ENCODE results near the gene ZBTB8B.
"Not testable (repeated sequence)": the region's sequence is repeated elsewhere in the genome, so short reads cannot be mapped to it uniquely, and the experiment has no call there.

The ZBTB8B gene

DNA sequence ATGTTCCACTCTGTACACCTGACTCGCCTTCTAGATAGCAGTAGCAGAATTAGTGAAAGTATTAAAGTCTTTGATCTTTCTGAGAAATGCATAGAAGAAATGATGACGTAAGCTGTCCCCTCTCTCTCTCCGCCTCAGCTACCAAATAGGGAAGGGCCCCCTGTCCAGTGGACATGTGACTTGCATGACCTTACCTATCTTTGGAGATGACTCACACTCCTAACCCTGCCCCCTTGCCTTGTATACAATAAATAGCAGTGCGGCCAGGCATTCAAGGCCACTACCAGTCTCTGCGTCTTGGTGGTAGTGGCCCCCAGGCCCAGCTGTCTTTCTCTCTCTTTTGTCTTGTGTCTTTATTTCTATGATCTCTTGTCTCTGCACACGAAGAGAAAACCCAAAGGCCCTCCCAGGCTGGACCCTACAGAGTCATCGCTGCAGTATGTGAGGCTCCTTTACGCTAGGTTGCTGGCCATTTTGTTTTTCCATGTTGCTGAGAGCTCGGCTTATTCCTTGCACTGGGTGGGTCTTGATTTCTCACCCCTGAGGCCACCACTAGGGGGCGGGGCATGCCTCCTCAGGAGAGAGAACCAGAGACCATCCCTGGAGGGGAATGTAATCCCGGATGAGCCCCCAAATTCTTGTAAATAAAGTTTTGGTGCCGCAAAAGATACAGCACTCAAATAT lies 16.0 kb upstream of the ZBTB8B start:
- H3K27ac ChIP-seq (ENCODE audit: low read length) = no peak overlapping the region
- H3K4me1 ChIP-seq (ENCODE audit: insufficient read depth, low read length) = peaks cover 23% of the 10 kb centered on the region
- 0 out of 2 replicates have a peak overlapping the region, but pooled peaks have one; percentile 13 for H3K4me3 ChIP-seq (ENCODE audit: low read length)
- no peaks in the 10 kb centered on the region for H3K27me3 ChIP-seq (ENCODE audit: insufficient read depth, low read length)
- H3K36me3 ChIP-seq (ENCODE audit: insufficient read depth, low read depth, low read length) = no peaks in the 10 kb centered on the region
- peaks cover 11% of the 10 kb centered on the region; the same call in 1 of the 2 replicates for H3K9me3 ChIP-seq (ENCODE audit: insufficient read depth, low read depth, low read length)
- H3K9ac ChIP-seq (ENCODE audit: low read depth, low read length) = no peak overlapping the region

DNA sequence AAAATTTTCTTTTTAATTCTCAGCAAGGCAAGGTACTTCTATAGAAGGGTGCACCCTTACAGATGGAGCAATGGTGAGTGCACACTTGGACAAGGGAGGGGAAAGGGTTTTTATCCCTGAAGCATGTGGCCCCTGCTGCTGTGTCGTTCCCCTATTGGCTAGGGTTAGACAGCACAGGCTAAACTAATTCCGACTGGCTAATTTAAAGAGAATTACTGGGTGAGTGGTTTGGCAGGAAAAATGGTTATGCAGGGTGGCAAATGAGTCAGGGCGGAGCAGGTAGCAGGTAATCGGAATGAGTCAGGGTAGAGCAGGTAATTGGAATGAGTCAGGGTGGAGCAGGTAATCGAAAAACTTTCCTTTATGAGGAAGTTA lies 15.4 kb upstream of the ZBTB8B start:
- Histone ChIP-seq H3K9me3 (ENCODE audit: insufficient read depth, low read depth, low read length) (peaks cover 11% of the 10 kb centered on the region; the same call in 1 of the 2 replicates), H3K4me1 (ENCODE audit: insufficient read depth, low read length) (peaks cover 18% of the 10 kb centered on the region)
- not testable (repeated sequence) for H3K4me3 ChIP-seq (ENCODE audit: low read length); H3K27ac ChIP-seq (ENCODE audit: low read length); H3K36me3 ChIP-seq (ENCODE audit: insufficient read depth, low read depth, low read length); H3K9ac ChIP-seq (ENCODE audit: low read depth, low read length); H3K27me3 ChIP-seq (ENCODE audit: insufficient read depth, low read length)

DNA sequence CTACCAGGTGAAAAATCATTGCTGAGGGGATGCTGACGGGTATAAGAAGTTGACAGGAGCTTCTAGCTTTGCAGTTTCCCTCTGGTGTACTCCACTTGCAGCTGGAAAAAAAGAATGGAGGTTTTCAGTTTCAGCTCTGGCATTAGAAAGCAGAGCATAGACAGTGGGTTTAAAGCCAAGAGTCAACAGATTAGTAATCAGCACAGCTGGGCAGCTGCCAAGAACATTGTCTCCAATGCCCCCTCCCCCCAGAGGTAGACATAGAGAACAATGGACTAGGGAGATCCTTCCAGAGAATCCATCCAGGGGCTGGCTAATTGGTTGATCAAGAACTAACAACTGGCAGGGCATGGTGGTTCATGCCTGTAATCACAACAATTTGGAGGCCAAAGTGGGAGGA lies 10.1 kb upstream of the ZBTB8B start:
- Histone ChIP-seq H3K27me3 (ENCODE audit: insufficient read depth, low read length) (no peaks in the 10 kb centered on the region), H3K9ac (ENCODE audit: low read depth, low read length) (no peak overlapping the region), H3K27ac (ENCODE audit: low read length) (no peak overlapping the region), H3K9me3 (ENCODE audit: insufficient read depth, low read depth, low read length) (peaks cover 24% of the 10 kb centered on the region), H3K36me3 (ENCODE audit: insufficient read depth, low read depth, low read length) (no peaks in the 10 kb centered on the region), H3K4me1 (ENCODE audit: insufficient read depth, low read length) (no peaks in the 10 kb centered on the region), H3K4me3 (ENCODE audit: low read length) (no peak overlapping the region)

GRCh38 chr1:32455958-32456357 lies 8.9 kb upstream of the ZBTB8B start:
- Histone ChIP-seq H3K36me3 (ENCODE audit: insufficient read depth, low read depth, low read length) (no peaks in the 10 kb centered on the region), H3K4me3 (ENCODE audit: low read length) (no peak overlapping the region), H3K4me1 (ENCODE audit: insufficient read depth, low read length) (no peaks in the 10 kb centered on the region), H3K9me3 (ENCODE audit: insufficient read depth, low read depth, low read length) (peaks cover 18% of the 10 kb centered on the region), H3K9ac (ENCODE audit: low read depth, low read length) (no peak overlapping the region), H3K27ac (ENCODE audit: low read length) (no peak overlapping the region), H3K27me3 (ENCODE audit: insufficient read depth, low read length) (no peaks in the 10 kb centered on the region)

- H3K36me3 ChIP-seq (ENCODE audit: insufficient read depth, low read depth, low read length); H3K27me3 ChIP-seq (ENCODE audit: insufficient read depth, low read length); H3K4me3 ChIP-seq (ENCODE audit: low read length); H3K4me1 ChIP-seq (ENCODE audit: insufficient read depth, low read length); H3K27ac ChIP-seq (ENCODE audit: low read length); H3K9ac ChIP-seq (ENCODE audit: low read depth, low read length): not testable (repeated sequence)
- H3K9me3 ChIP-seq (ENCODE audit: insufficient read depth, low read depth, low read length) = peaks cover 18% of the 10 kb centered on the region
Measured at GRCh38 chr1:32458798-32459197, 6.1 kb upstream of the ZBTB8B start.

- not testable (repeated sequence) for H3K36me3 ChIP-seq (ENCODE audit: insufficient read depth, low read depth, low read length); H3K9ac ChIP-seq (ENCODE audit: low read depth, low read length); H3K27me3 ChIP-seq (ENCODE audit: insufficient read depth, low read length); H3K4me1 ChIP-seq (ENCODE audit: insufficient read depth, low read length); H3K27ac ChIP-seq (ENCODE audit: low read length); H3K4me3 ChIP-seq (ENCODE audit: low read length)
- peaks cover 18% of the 10 kb centered on the region for H3K9me3 ChIP-seq (ENCODE audit: insufficient read depth, low read depth, low read length)
Measured at GRCh38 chr1:32462977-32463376, 1.9 kb upstream of the ZBTB8B start.

DNA sequence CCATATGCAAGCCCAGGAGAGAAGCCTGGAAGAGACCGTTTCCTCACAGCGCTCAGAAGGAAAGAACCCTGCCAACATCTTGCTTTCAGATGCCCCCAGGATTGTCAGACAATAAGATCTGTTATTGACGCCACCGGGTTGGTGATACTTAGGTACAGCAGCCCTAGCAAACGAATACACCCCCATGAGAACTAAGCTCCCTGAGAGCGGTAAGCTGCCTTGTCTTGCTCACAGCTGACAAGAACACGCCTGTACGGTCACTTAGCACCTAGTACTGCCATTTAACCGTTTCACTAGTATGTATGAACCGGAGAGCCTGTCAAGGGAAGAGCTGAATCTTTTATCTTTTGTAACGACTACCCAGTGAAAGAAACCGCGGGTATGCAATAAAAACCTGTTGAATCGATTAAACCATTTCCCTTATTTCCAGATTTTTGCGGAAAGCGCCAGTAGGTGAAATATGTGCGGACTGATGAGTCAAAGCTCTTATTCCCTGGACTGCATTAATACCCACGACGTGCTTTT lies 619 bp upstream of the ZBTB8B start:
- Histone ChIP-seq H3K4me1 (ENCODE audit: insufficient read depth, low read length) (no peaks in the 10 kb centered on the region), H3K36me3 (ENCODE audit: insufficient read depth, low read depth, low read length) (no peaks in the 10 kb centered on the region), H3K9me3 (ENCODE audit: insufficient read depth, low read depth, low read length) (peaks cover 6% of the 10 kb centered on the region), H3K27me3 (ENCODE audit: insufficient read depth, low read length) (0 out of 2 replicates have a peak, but pooled peaks cover 6% of the 10 kb centered on the region), H3K9ac (ENCODE audit: low read depth, low read length) (peak overlapping the region; percentile 87; the same call in 1 of the 2 replicates), H3K27ac (ENCODE audit: low read length) (no peak overlapping the region), H3K4me3 (ENCODE audit: low read length) (peak overlapping the region; percentile 90)

DNA sequence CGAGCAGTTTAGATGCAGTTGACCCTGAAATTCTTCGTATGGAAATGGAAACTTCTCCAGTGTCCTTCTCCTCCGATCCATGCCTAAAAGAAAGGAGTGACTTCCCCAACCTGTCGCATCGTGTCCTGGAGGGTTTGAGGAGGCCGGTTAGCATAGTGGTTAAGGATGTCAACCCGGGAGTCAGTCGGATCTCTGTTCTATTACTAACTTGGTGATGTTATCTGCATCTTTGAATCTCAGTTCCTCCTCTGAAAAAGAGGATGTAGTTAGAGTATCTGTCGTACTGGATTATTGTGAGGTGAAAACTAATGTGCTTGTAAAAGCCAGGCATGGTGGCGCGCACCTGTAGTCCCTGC lies 684 bp downstream of the ZBTB8B start:
- Histone ChIP-seq H3K9ac (ENCODE audit: low read depth, low read length) (peak overlapping the region; percentile 61; the same call in 1 of the 2 replicates), H3K27ac (ENCODE audit: low read length) (no peak overlapping the region), H3K4me1 (ENCODE audit: insufficient read depth, low read length) (no peaks in the 10 kb centered on the region), H3K9me3 (ENCODE audit: insufficient read depth, low read depth, low read length) (no peaks in the 10 kb centered on the region), H3K27me3 (ENCODE audit: insufficient read depth, low read length) (0 out of 2 replicates have a peak, but pooled peaks cover 6% of the 10 kb centered on the region), H3K4me3 (ENCODE audit: low read length) (peak overlapping the region; percentile 90), H3K36me3 (ENCODE audit: insufficient read depth, low read depth, low read length) (no peaks in the 10 kb centered on the region)

- no peaks in the 10 kb centered on the region for H3K9me3 ChIP-seq (ENCODE audit: insufficient read depth, low read depth, low read length)
- no peak overlapping the region for H3K9ac ChIP-seq (ENCODE audit: low read depth, low read length)
- H3K27ac ChIP-seq (ENCODE audit: low read length) = no peak overlapping the region
- no peaks in the 10 kb centered on the region for H3K4me1 ChIP-seq (ENCODE audit: insufficient read depth, low read length)
- H3K27me3 ChIP-seq (ENCODE audit: insufficient read depth, low read length) = 0 out of 2 replicates have a peak, but pooled peaks cover 6% of the 10 kb centered on the region
- peaks cover 7% of the 10 kb centered on the region for H3K36me3 ChIP-seq (ENCODE audit: insufficient read depth, low read depth, low read length)
- no peak overlapping the region for H3K4me3 ChIP-seq (ENCODE audit: low read length)
Measured at GRCh38 chr1:32466761-32467160, 1.9 kb downstream of the ZBTB8B start.

DNA sequence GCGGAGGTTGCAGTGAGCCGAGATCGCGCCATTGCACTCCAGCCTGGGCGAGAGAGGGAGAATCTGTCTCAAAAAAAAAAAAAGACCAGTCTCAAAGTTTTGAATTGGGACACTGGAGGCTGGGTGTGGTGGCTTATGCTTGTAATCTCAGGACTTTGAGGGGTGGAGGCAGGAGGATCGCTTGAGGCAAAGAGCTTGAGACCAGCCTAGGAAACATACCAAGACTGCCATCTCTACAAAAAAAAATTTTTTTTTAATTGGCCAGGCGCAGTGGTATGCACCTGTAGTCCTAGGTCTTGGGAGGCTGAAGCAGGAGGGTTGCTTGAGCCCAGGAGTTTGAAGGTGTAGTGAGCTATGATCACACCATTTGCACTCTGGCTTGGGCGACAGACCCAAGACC lies 3.9 kb downstream of the ZBTB8B start:
- Histone ChIP-seq H3K9me3 (ENCODE audit: insufficient read depth, low read depth, low read length) (no peaks in the 10 kb centered on the region), H3K4me3 (ENCODE audit: low read length) (no peak overlapping the region), H3K27me3 (ENCODE audit: insufficient read depth, low read length) (0 out of 2 replicates have a peak, but pooled peaks cover 6% of the 10 kb centered on the region), H3K4me1 (ENCODE audit: insufficient read depth, low read length) (no peaks in the 10 kb centered on the region), H3K27ac (ENCODE audit: low read length) (no peak overlapping the region), H3K9ac (ENCODE audit: low read depth, low read length) (no peak overlapping the region), H3K36me3 (ENCODE audit: insufficient read depth, low read depth, low read length) (peaks cover 11% of the 10 kb centered on the region)

DNA sequence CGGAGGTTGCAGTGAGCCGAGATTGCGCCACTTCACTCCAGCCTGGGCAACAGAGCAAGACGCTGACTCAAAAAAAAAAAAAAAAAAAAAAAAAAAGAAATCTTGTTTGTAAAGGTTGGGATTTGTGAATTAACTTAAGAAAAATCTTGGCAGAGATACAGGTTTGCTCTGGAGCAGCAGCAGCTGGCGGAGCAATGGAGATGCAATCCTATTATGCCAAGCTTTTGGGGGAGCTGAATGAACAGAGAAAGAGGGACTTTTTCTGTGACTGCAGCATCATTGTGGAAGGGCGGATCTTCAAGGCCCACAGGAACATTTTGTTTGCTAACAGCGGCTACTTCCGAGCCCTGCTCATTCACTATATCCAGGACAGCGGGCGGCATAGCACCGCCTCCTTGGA lies 5.6 kb downstream of the ZBTB8B start:
- H3K27me3 ChIP-seq (ENCODE audit: insufficient read depth, low read length) = 0 out of 2 replicates have a peak, but pooled peaks cover 6% of the 10 kb centered on the region
- H3K4me3 ChIP-seq (ENCODE audit: low read length) = no peak overlapping the region
- H3K27ac ChIP-seq (ENCODE audit: low read length) = no peak overlapping the region
- H3K36me3 ChIP-seq (ENCODE audit: insufficient read depth, low read depth, low read length) = peaks cover 11% of the 10 kb centered on the region
- H3K4me1 ChIP-seq (ENCODE audit: insufficient read depth, low read length) = no peaks in the 10 kb centered on the region
- no peaks in the 10 kb centered on the region for H3K9me3 ChIP-seq (ENCODE audit: insufficient read depth, low read depth, low read length)
- H3K9ac ChIP-seq (ENCODE audit: low read depth, low read length) = no peak overlapping the region

- no peak overlapping the region for H3K27ac ChIP-seq (ENCODE audit: low read length)
Measured at GRCh38 chr1:32470991-32471694, 6.3 kb downstream of the ZBTB8B start.

More at GRCh38 chr1:32470991-32471694, 6.3 kb downstream of the ZBTB8B start:
- H3K9me3 ChIP-seq (ENCODE audit: insufficient read depth, low read depth, low read length) = no peaks in the 10 kb centered on the region
- H3K4me1 ChIP-seq (ENCODE audit: insufficient read depth, low read length) = no peaks in the 10 kb centered on the region
- H3K36me3 ChIP-seq (ENCODE audit: insufficient read depth, low read depth, low read length) = peaks cover 11% of the 10 kb centered on the region
- H3K9ac ChIP-seq (ENCODE audit: low read depth, low read length) = no peak overlapping the region
- H3K27me3 ChIP-seq (ENCODE audit: insufficient read depth, low read length) = no peaks in the 10 kb centered on the region
- no peak overlapping the region for H3K4me3 ChIP-seq (ENCODE audit: low read length)

All from iPS-20b (cell line).